CD14-positive monocyte (primary cell): Measurements from ENCODE around the gene VWA1. TPM values are rescaled to one million over a fixed set of nuclear protein-coding genes. Genes with fewer than 3 reads are reported as not detected.

Experiments
- DNase-seq, 3 donors: peaks; one replicate each; pipeline ENCODE4 v3.0.0-alpha.2; 2011 to 2022
- H2AFZ ChIP-seq: 2 replicates; pipeline ENCODE4 v1.6.0; 2012; ENCODE audit warnings: mild to moderate bottlenecking, low read depth, low read length, inconsistent platforms; ENCODE audit not compliant: insufficient read depth, poor library complexity, severe bottlenecking
- H3K27ac ChIP-seq, 2 donors: 1 replicate in 1 of 2; 2 replicates in 1 of 2; pipeline ENCODE4 v1.5.1; 2012 to 2013; ENCODE audit warnings: low read length in 2 of 2, control low read depth in 1 of 2, inconsistent platforms in 1 of 2, low read depth in 1 of 2, mild to moderate bottlenecking in 1 of 2
- H3K27me3 ChIP-seq, 2 donors: one replicate each; pipeline versions ENCODE4 v1.6.0 to v1.6.1; 2011 to 2013; ENCODE audit warnings: low read length in 2 of 2; ENCODE audit not compliant: control insufficient read depth in 2 of 2, insufficient read depth in 2 of 2
- H3K36me3 ChIP-seq, 2 donors: replicated peaks in 1 of 2; 1 replicate in 1 of 2; 2 replicates in 1 of 2; pipeline versions ENCODE4 v1.5.1 to v1.6.1; 2012 to 2013; ENCODE audit warnings: low read length in 2 of 2, control low read depth in 1 of 2, inconsistent platforms in 1 of 2, mild to moderate bottlenecking in 1 of 2; ENCODE audit not compliant: insufficient read depth in 2 of 2, control insufficient read depth in 1 of 2
- H3K4me1 ChIP-seq, 2 donors: 1 replicate in 1 of 2; 2 replicates in 1 of 2; pipeline versions ENCODE4 v1.5.1 to v1.6.1; 2012 to 2013; ENCODE audit warnings: low read length in 2 of 2, control low read depth in 1 of 2, inconsistent platforms in 1 of 2, mild to moderate bottlenecking in 1 of 2, moderate library complexity in 1 of 2; ENCODE audit not compliant: insufficient read depth in 2 of 2, control insufficient read depth in 1 of 2
- H3K4me2 ChIP-seq: replicated peaks from 2 replicates; pipeline ENCODE3; 2012; ENCODE audit warnings: low read length, moderate library complexity, mild to moderate bottlenecking; ENCODE audit not compliant: poor library complexity, severe bottlenecking; ENCODE audit errors: extremely low read depth
- H3K4me3 ChIP-seq, 3 experiments: fragments of 200-600 bp in 1 of 3; sonication (generic) in 1 of 3; replicated peaks in 1 of 3; 1 replicate in 2 of 3; 2 replicates in 1 of 3; pipeline ENCODE4 v1.5.1; 2011 to 2013; ENCODE audit warnings: low read length in 3 of 3, mild to moderate bottlenecking in 3 of 3, control low read depth in 2 of 3, low read depth in 2 of 3, inconsistent platforms in 1 of 3, moderate library complexity in 1 of 3
- H3K79me2 ChIP-seq: 2 replicates; pipeline ENCODE4 v1.6.0; 2012; ENCODE audit warnings: mild to moderate bottlenecking, control low read depth, inconsistent platforms, low read length, moderate library complexity; ENCODE audit not compliant: insufficient read depth
- H3K9ac ChIP-seq: 2 replicates; pipeline ENCODE4 v1.6.0; 2017; ENCODE audit warnings: low read length, mild to moderate bottlenecking; ENCODE audit not compliant: insufficient read depth, poor library complexity, severe bottlenecking
- H3K9me3 ChIP-seq, 2 donors: replicated peaks in 1 of 2; 1 replicate in 1 of 2; 2 replicates in 1 of 2; pipeline versions ENCODE4 v1.5.1 to v1.6.1; 2012 to 2013; ENCODE audit warnings: low read length in 2 of 2, control low read depth in 1 of 2; ENCODE audit not compliant: control insufficient read depth in 1 of 2, insufficient read depth in 1 of 2
- H4K20me1 ChIP-seq: 2 replicates; pipeline ENCODE4 v1.6.0; 2012; ENCODE audit warnings: mild to moderate bottlenecking, low read length, control low read depth, moderate library complexity; ENCODE audit not compliant: insufficient read depth
- H3K27ac Mint-ChIP-seq, 7 donors: one replicate each; pipeline ENCODE4 v1.8.0; 2020; ENCODE audit warnings: mild to moderate bottlenecking in 7 of 7, mixed read lengths in 7 of 7, moderate library complexity in 6 of 7, inconsistent platforms in 2 of 7
- H3K27me3 Mint-ChIP-seq, 3 donors: one replicate each; pipeline ENCODE4 v1.8.0; 2021 to 2022; ENCODE audit warnings: low read depth in 3 of 3, mild to moderate bottlenecking in 3 of 3, mixed read lengths in 3 of 3, moderate library complexity in 3 of 3, inconsistent platforms in 1 of 3
- H3K36me3 Mint-ChIP-seq, 2 donors: one replicate each; pipeline ENCODE4 v1.8.0; 2020; ENCODE audit warnings: mixed read lengths in 2 of 2, inconsistent platforms in 1 of 2, mild to moderate bottlenecking in 1 of 2
- H3K4me1 Mint-ChIP-seq: one replicate; pipeline ENCODE4 v1.8.0; 2020; ENCODE audit warnings: mild to moderate bottlenecking, mixed read lengths
- H3K4me3 Mint-ChIP-seq, 2 donors: one replicate each; pipeline ENCODE4 v1.8.0; 2020; ENCODE audit warnings: mild to moderate bottlenecking in 2 of 2, mixed read lengths in 2 of 2, moderate library complexity in 1 of 2
- H3K9me3 Mint-ChIP-seq, 7 donors: one replicate each; pipeline ENCODE4 v1.8.0; 2020 to 2022; ENCODE audit warnings: mixed read lengths in 7 of 7, mild to moderate bottlenecking in 6 of 7, moderate library complexity in 6 of 7, inconsistent platforms in 2 of 7
- CTCF ChIP-seq: fragments of 200-600 bp; IDR thresholded peaks from one replicate; pipeline ENCODE4 v1.8.0; 2022; ENCODE audit warnings: antibody characterized with exemption, mild to moderate bottlenecking
- WGBS: methylation state at CpG from one replicate; pipeline ENCODE4 v1.1.5; 2013; ENCODE audit warnings: missing lambda C conversion rate; ENCODE audit not compliant: insufficient coverage; 5-methylcytosine and 5-hydroxymethylcytosine counted together
- intact Hi-C, 2 donors: fragments of 100-400 bp; cut with micrococcal nuclease; formaldehyde crosslinking; loops; one replicate each; pipeline versions ENCODE4 v1.15.0 to v1.15.1; 2023
- polyA plus RNA-seq, 3 donors: library from polyadenylated mRNA; depleted of rRNA in 1 of 3; unstranded in 2 of 3; stranded (reverse) in 1 of 3; fragments of 300-500 nt in 2 of 3; fragments of >200 nt in 1 of 3; fragmentation: Illumina TruSeq in 2 of 3; gene quantifications; 1 replicate in 2 of 3; 2 replicates in 1 of 3; pipeline ENCODE4 v1.2.3, GENCODE V29; 2012 to 2021

The VWA1 gene
- polyA plus RNA-seq, 3 donors, result not detected

GRCh38 chr1:1429671-1430073, 5.8 kb upstream of the VWA1 start:
- no peaks in the 10 kb centered on the region for H3K36me3 Mint-ChIP-seq
- H3K9me3 ChIP-seq, result peaks cover 0 to 6% of the 10 kb centered on the region in 2 donors
- H3K9me3 Mint-ChIP-seq, result peaks cover 0 to 5% (median 0%) of the 10 kb centered on the region in 7 donors
- H3K9ac ChIP-seq, result no peak overlapping the region
- intact Hi-C loops, result no loop called here
- no peak overlapping the region for H3K4me3 Mint-ChIP-seq
- DNase-seq, result no peak
- H3K4me1 Mint-ChIP-seq, result no peaks in the 10 kb centered on the region
- WGBS, result 88% methylated on average over 5 of the region's 6 CpGs
- H3K27me3 Mint-ChIP-seq, result peaks cover 47 to 96% (median 60%) of the 10 kb centered on the region in 3 donors
- H3K27ac ChIP-seq, result no peak overlapping the region
- H3K4me1 ChIP-seq, result peaks cover 0 to 3% of the 10 kb centered on the region in 2 donors
- H3K27ac Mint-ChIP-seq, result no peak overlapping the region
- H3K4me3 ChIP-seq, result no peak overlapping the region
- peaks cover 8 to 57% of the 10 kb centered on the region in 2 donors for H3K27me3 ChIP-seq
- no peaks in the 10 kb centered on the region for H4K20me1 ChIP-seq
- H2AFZ ChIP-seq, result no peak overlapping the region
- no peaks in the 10 kb centered on the region for H3K79me2 ChIP-seq
- no peak for TF ChIP-seq CTCF
- H3K36me3 ChIP-seq, result no peaks in the 10 kb centered on the region
- no peak overlapping the region for H3K4me2 ChIP-seq

GRCh38 chr1:1430114-1430982, 5.1 kb upstream of the VWA1 start:
- no peak for TF ChIP-seq CTCF
- intact Hi-C loops, result no loop called here
- H3K27me3 ChIP-seq, result peaks cover 14 to 64% of the 10 kb centered on the region in 2 donors
- Mint-ChIP-seq H3K36me3 (peaks cover 0 to 2% of the 10 kb centered on the region in 2 donors), H3K9me3 (peaks cover 0 to 5% (median 0%) of the 10 kb centered on the region in 7 donors), H3K27ac (no peak overlapping the region), H3K4me3 (no peak overlapping the region), H3K4me1 (peaks cover 5% of the 10 kb centered on the region), H3K27me3 (peaks cover 49 to 96% (median 64%) of the 10 kb centered on the region in 3 donors)
- WGBS, result 72% methylated on average over 16 of the region's 35 CpGs
- no peak overlapping the region for H2AFZ ChIP-seq
- no peaks in the 10 kb centered on the region for H4K20me1 ChIP-seq
- H3K4me2 ChIP-seq, result no peak overlapping the region
- no peak overlapping the region for H3K9ac ChIP-seq
- H3K9me3 ChIP-seq, result peaks cover 0 to 6% of the 10 kb centered on the region in 2 donors
- H3K36me3 ChIP-seq, result no peaks in the 10 kb centered on the region
- DNase-seq, result no peak
- no peak overlapping the region for H3K4me3 ChIP-seq
- H3K27ac ChIP-seq, result no peak overlapping the region
- H3K79me2 ChIP-seq, result no peaks in the 10 kb centered on the region
- H3K4me1 ChIP-seq, result peaks cover 3 to 9% of the 10 kb centered on the region in 2 donors
